RWPE2 (cell line): ENCODE measurements around the gene KRTAP12-3.
A peak's percentile ranks its signal among the peaks of the same experiment; 100 is the strongest.

ENCODE experiments used
- ATAC-seq: fragments of 200-7000 bp; cut with Tn5 transposase; 3 replicates; pipeline ENCODE4 v1.9.1; 2021; ENCODE audit warnings: low read depth
- DNase-seq: peaks from one replicate; pipeline ENCODE4 v3.0.0-alpha.2; 2020; ENCODE audit warnings: low spot score
- H3K27ac ChIP-seq: fragments of 450-650 bp; 2 replicates; pipeline ENCODE4 v1.5.1; 2017; ENCODE audit warnings: mild to moderate bottlenecking; ENCODE audit not compliant: poor library complexity, severe bottlenecking
- H3K27me3 ChIP-seq: fragments of 250-450 bp; sonication (Bioruptor Pico); 2 replicates; pipeline ENCODE4 v1.5.1; 2021; ENCODE audit warnings: mild to moderate bottlenecking, moderate library complexity; ENCODE audit not compliant: insufficient read depth, poor library complexity, severe bottlenecking
- H3K36me3 ChIP-seq: fragments of 250-450 bp; sonication (Bioruptor Pico); 2 replicates; pipeline ENCODE4 v1.5.1; 2020; ENCODE audit warnings: low read depth, mild to moderate bottlenecking, moderate library complexity
- H3K4me1 ChIP-seq: fragments of 250-450 bp; sonication (Bioruptor Pico); 2 replicates; pipeline ENCODE4 v1.5.1; 2021; ENCODE audit warnings: mild to moderate bottlenecking, moderate library complexity; ENCODE audit not compliant: insufficient read depth, poor library complexity, severe bottlenecking
- H3K4me3 ChIP-seq: fragments of 250-450 bp; sonication (Bioruptor Pico); 2 replicates; pipeline ENCODE4 v1.5.1; 2021; ENCODE audit warnings: mild to moderate bottlenecking, moderate library complexity; ENCODE audit not compliant: severe bottlenecking
- H3K9me3 ChIP-seq: fragments of 250-450 bp; sonication (Bioruptor Pico); 2 replicates; pipeline ENCODE4 v1.5.1; 2021; ENCODE audit warnings: mild to moderate bottlenecking, moderate library complexity; ENCODE audit not compliant: severe bottlenecking
- CTCF ChIP-seq: fragments of 450-650 bp; IDR thresholded peaks from one replicate; pipeline ENCODE4 v1.5.1; 2017; ENCODE audit warnings: mild to moderate bottlenecking, moderate library complexity; ENCODE audit not compliant: poor library complexity, severe bottlenecking

KRTAP12-3 gene

GRCh38 chr21:44615911-44616590, 41.7 kb upstream of the KRTAP12-3 start:
- Histone ChIP-seq H3K36me3 (no peaks in the 10 kb centered on the region), H3K4me1 (no peaks in the 10 kb centered on the region), H3K27ac (no peak overlapping the region), H3K9me3 (no peaks in the 10 kb centered on the region), H3K27me3 (peaks cover 21% of the 10 kb centered on the region), H3K4me3 (no peak overlapping the region)
- ATAC-seq (no peak), DNase-seq (no peak)
- no peak for TF ChIP-seq CTCF

- Histone ChIP-seq H3K36me3 (no peaks in the 10 kb centered on the region), H3K27ac (no peak overlapping the region), H3K4me3 (no peak overlapping the region), H3K9me3 (no peaks in the 10 kb centered on the region), H3K27me3 (peaks cover 21% of the 10 kb centered on the region), H3K4me1 (no peaks in the 10 kb centered on the region)
- DNase-seq, result no peak
- TF ChIP-seq CTCF, result no peak
- peak; percentile 44; the same call in 1 of the 3 replicates for ATAC-seq
Measured at GRCh38 chr21:44616591-44616926, 41.2 kb upstream of the KRTAP12-3 start.

- ATAC-seq, result no peak
- peaks cover 21% of the 10 kb centered on the region for H3K27me3 ChIP-seq
- TF ChIP-seq CTCF, result no peak
- H3K9me3 ChIP-seq, result no peaks in the 10 kb centered on the region
- H3K36me3 ChIP-seq, result no peaks in the 10 kb centered on the region
- no peak for DNase-seq
- no peak overlapping the region for H3K4me3 ChIP-seq
- no peak overlapping the region for H3K27ac ChIP-seq
- H3K4me1 ChIP-seq, result no peaks in the 10 kb centered on the region
Measured at GRCh38 chr21:44617071-44617501, 40.6 kb upstream of the KRTAP12-3 start.

GRCh38 chr21:44618504-44618903, 39.2 kb upstream of the KRTAP12-3 start:
- ATAC-seq (no peak), DNase-seq (no peak)
- Histone ChIP-seq H3K9me3 (peaks cover 2% of the 10 kb centered on the region), H3K36me3 (no peaks in the 10 kb centered on the region), H3K27ac (no peak overlapping the region), H3K27me3 (peaks cover 21% of the 10 kb centered on the region), H3K4me1 (no peaks in the 10 kb centered on the region), H3K4me3 (no peak overlapping the region)
- no peak for TF ChIP-seq CTCF

GRCh38 chr21:44618909-44619308, 38.8 kb upstream of the KRTAP12-3 start:
- peaks cover 6% of the 10 kb centered on the region for H3K9me3 ChIP-seq
- DNase-seq, result no peak
- H3K4me1 ChIP-seq, result no peaks in the 10 kb centered on the region
- TF ChIP-seq CTCF, result no peak
- ATAC-seq, result no peak
- no peak overlapping the region for H3K4me3 ChIP-seq
- peaks cover 21% of the 10 kb centered on the region for H3K27me3 ChIP-seq
- H3K27ac ChIP-seq, result no peak overlapping the region
- no peaks in the 10 kb centered on the region for H3K36me3 ChIP-seq
